GM23338 (cell line): ENCODE data around the gene INO80. TPM values are rescaled to one million over a fixed set of nuclear protein-coding genes. Genes with fewer than 3 reads are reported as not detected.

Experiments used
- ATAC-seq: fragments of 200-7000 bp; cut with Tn5 transposase; 3 replicates; pipeline ENCODE4 v1.9.1; 2020
- DNase-seq: peaks from one replicate; pipeline ENCODE4 v3.0.0-alpha.2; 2015; ENCODE audit warnings: low spot score
- H2AFZ ChIP-seq: fragments of 200-600 bp; sonication (generic); 2 replicates; pipeline ENCODE4 v1.8.0; 2016; ENCODE audit warnings: antibody characterized with exemption, mild to moderate bottlenecking, moderate library complexity
- H3F3A ChIP-seq: fragments of 200-600 bp; sonication (generic); replicated peaks from 2 replicates; pipeline ENCODE4 v1.8.0; 2017; ENCODE audit warnings: antibody characterized with exemption, mixed run types, low read depth
- H3K27ac ChIP-seq: fragments of 200-600 bp; sonication (generic); 2 replicates; pipeline ENCODE4 v1.6.1; 2016; ENCODE audit warnings: low read depth
- H3K27me3 ChIP-seq: fragments of 200-600 bp; sonication (generic); 2 replicates; pipeline ENCODE4 v1.8.0; 2016; ENCODE audit warnings: mild to moderate bottlenecking, mixed run types, moderate library complexity; ENCODE audit not compliant: insufficient read depth
- H3K36me3 ChIP-seq: fragments of 200-600 bp; sonication (generic); 2 replicates; pipeline ENCODE4 v1.8.0; 2016; ENCODE audit warnings: mild to moderate bottlenecking; ENCODE audit not compliant: insufficient read depth
- H3K4me1 ChIP-seq: fragments of 200-600 bp; sonication (generic); 2 replicates; pipeline ENCODE4 v1.8.0; 2016; ENCODE audit warnings: mild to moderate bottlenecking, moderate library complexity; ENCODE audit not compliant: insufficient read depth
- H3K4me2 ChIP-seq: fragments of 200-600 bp; sonication (generic); 2 replicates; pipeline ENCODE4 v1.7.1; 2017; ENCODE audit warnings: mixed run types
- H3K4me3 ChIP-seq: fragments of 200-600 bp; sonication (generic); 2 replicates; pipeline ENCODE4 v1.6.1; 2016; ENCODE audit warnings: mixed run types
- H3K79me2 ChIP-seq: fragments of 200-600 bp; sonication (generic); replicated peaks from 2 replicates; pipeline ENCODE4 v1.8.0; 2017; ENCODE audit warnings: mild to moderate bottlenecking; ENCODE audit not compliant: insufficient read depth
- H3K9me2 ChIP-seq: fragments of 200-600 bp; sonication (generic); 2 replicates; pipeline ENCODE4 v1.8.0; 2017; ENCODE audit not compliant: insufficient read depth
- H4K20me1 ChIP-seq: fragments of 200-600 bp; sonication (generic); replicated peaks from 2 replicates; pipeline ENCODE4 v1.8.0; 2017; ENCODE audit warnings: mild to moderate bottlenecking; ENCODE audit not compliant: insufficient read depth
- H3K27ac Mint-ChIP-seq: 2 replicates; pipeline ENCODE4 v1.8.0; 2020; ENCODE audit warnings: inconsistent platforms, mild to moderate bottlenecking, moderate library complexity, mixed read lengths
- H3K27me3 Mint-ChIP-seq: 3 replicates; pipeline ENCODE4 v1.8.0; 2022; ENCODE audit warnings: low read depth, mild to moderate bottlenecking, moderate library complexity, mixed read lengths, inconsistent platforms; ENCODE audit not compliant: insufficient read depth, poor library complexity
- H3K36me3 Mint-ChIP-seq: 3 replicates; pipeline ENCODE4 v1.8.0; 2021; ENCODE audit warnings: low read depth, mild to moderate bottlenecking, inconsistent platforms, moderate library complexity, mixed read lengths
- H3K4me1 Mint-ChIP-seq: 3 replicates; pipeline ENCODE4 v1.8.0; 2020; ENCODE audit warnings: mild to moderate bottlenecking, inconsistent platforms, mixed read lengths
- H3K4me3 Mint-ChIP-seq: 3 replicates; pipeline ENCODE4 v1.8.0; 2021; ENCODE audit warnings: moderate library complexity, mild to moderate bottlenecking, inconsistent platforms, mixed read lengths
- H3K9me3 Mint-ChIP-seq: 3 replicates; pipeline ENCODE4 v1.8.0; 2020; ENCODE audit warnings: moderate library complexity, mild to moderate bottlenecking, inconsistent platforms, mixed read lengths
- CREB1 ChIP-seq: fragments of 250-450 bp; sonication (Bioruptor Pico); IDR thresholded peaks from 2 replicates; pipeline ENCODE4 v1.5.0; 2020; ENCODE audit warnings: low read depth, mild to moderate bottlenecking, moderate library complexity
- EZH2 ChIP-seq: fragments of 200-600 bp; sonication (generic); IDR thresholded peaks from one replicate; pipeline ENCODE4 v1.8.0; 2017; ENCODE audit warnings: antibody characterized with exemption, mild to moderate bottlenecking, low read depth; ENCODE audit not compliant: unreplicated experiment
- EZH2phosphoT487 ChIP-seq: fragments of 200-600 bp; sonication (generic); IDR thresholded peaks from one replicate; pipeline ENCODE4 v1.8.1; 2018; ENCODE audit warnings: antibody characterized with exemption; ENCODE audit not compliant: unreplicated experiment
- JUNB ChIP-seq: IDR thresholded peaks from one replicate; pipeline ENCODE4 v1.6.1; 2016; ENCODE audit warnings: antibody characterized with exemption; ENCODE audit not compliant: unreplicated experiment
- NANOG ChIP-seq: IDR thresholded peaks from 2 replicates; pipeline ENCODE4 v1.6.1; 2016; ENCODE audit warnings: antibody characterized with exemption, borderline replicate concordance
- POLR2AphosphoS5 ChIP-seq: IDR thresholded peaks from 2 replicates; pipeline ENCODE4 v1.6.1; 2016; ENCODE audit warnings: antibody characterized with exemption, low read depth
- STAT1 ChIP-seq: IDR thresholded peaks from one replicate; pipeline ENCODE4 v1.6.1; 2016; ENCODE audit warnings: antibody characterized with exemption; ENCODE audit not compliant: unreplicated experiment
- ZNF114 ChIP-seq: fragments of 250-450 bp; sonication (Bioruptor Pico); IDR thresholded peaks from 2 replicates; pipeline ENCODE4 v1.5.0; 2020; ENCODE audit warnings: mild to moderate bottlenecking, moderate library complexity
- ZNF331 ChIP-seq: fragments of 250-450 bp; sonication (Bioruptor Pico); IDR thresholded peaks from 2 replicates; pipeline ENCODE4 v1.5.0; 2020; ENCODE audit warnings: low read depth, mild to moderate bottlenecking, moderate library complexity
- polyA plus RNA-seq: library from polyadenylated mRNA; unstranded; fragments of >200 nt; fragmentation: Nextera tagmentation; extraction: Ambion mirVana; gene quantifications from 2 replicates; pipeline ENCODE4 v1.2.1, GENCODE V29; 2016
- total RNA-seq: library from RNA; depleted of rRNA; stranded (reverse); fragments of >200 nt; shearing (Covaris generic); gene quantifications from 2 replicates; pipeline ENCODE4 v1.2.3, GENCODE V29; 2014
- TF ChIP-seq, protein P1 (sequence below), 2 experiments: fragments of 200-600 bp in 1 of 2; sonication (generic) in 1 of 2; conservative IDR thresholded peaks; 2 replicates each; pipeline versions ENCODE4 v1.5.1 to v1.6.1; 2016 to 2017; ENCODE audit warnings: antibody characterized with exemption in 2 of 2, low read depth in 2 of 2, mild to moderate bottlenecking in 2 of 2, moderate library complexity in 1 of 2
- TF ChIP-seq, protein P2 (sequence below): IDR thresholded peaks from 2 replicates; pipeline ENCODE4 v1.6.1; 2016; ENCODE audit warnings: antibody characterized with exemption

The INO80 gene
- total and polyA plus RNA-seq, 2 experiments from 2014 or later, result 6.5 to 24.9 TPM

DNA sequence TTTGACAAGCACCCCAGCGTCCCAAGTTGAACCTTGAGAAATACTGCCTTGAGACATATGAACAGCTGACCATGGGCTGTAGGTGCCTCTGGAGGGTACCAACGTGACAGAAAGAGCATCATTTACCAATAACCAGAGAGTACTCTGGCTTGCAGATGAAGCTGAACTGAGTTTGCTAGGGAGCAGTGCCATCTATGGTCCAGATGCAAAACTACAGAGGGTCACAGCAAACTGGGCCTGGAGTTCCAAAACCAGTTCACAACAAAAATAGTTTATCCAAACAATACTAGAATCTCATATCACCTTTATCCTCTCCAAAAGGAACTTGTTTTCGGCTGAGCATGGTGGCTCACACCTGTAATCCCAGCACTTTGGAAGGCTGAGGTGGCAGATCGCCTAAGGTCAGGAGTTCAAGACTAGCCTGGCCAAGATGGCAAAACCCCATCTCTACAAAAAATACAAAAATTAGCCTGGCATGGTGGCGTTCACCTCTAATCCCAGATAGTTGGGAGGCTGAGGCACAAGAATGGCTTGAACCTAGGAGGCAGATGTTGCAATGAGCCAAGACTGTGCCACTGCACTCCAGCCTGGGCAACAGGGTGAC is 93.5 kb downstream of the INO80 start:
- no peak overlapping the region for H3K27ac Mint-ChIP-seq
- ATAC-seq, result peak; percentile 85

DNA sequence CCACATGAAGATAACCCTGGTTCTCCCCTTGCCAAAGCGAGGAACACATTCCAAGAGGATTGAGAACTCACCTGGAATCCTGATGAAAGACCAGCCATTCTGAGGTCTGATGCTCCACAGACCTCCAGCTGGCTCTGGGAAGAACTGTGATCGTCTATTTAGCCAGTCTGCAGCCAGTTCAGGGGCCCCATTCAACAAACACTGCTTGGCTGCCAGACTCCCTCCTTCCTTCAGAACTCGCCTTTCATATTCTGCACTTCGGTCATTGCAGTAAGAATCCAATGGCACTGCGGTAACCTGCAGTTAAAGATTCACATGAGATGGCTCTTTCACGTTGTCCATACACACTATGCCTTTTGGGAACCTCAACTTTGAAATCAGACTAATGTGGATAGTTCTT is 95.3 kb downstream of the INO80 start:
- H3K27ac Mint-ChIP-seq, result no peak overlapping the region
- ATAC-seq, result no peak
- Histone ChIP-seq H3K4me1 (no peaks in the 10 kb centered on the region), H3K27me3 (no peaks in the 10 kb centered on the region), H2AFZ (no peak overlapping the region), H3K27ac (no peak overlapping the region), H4K20me1 (peaks cover 27% of the 10 kb centered on the region; the same call in 1 of the 2 replicates), H3K79me2 (no peaks in the 10 kb centered on the region), H3K9me2 (no peaks in the 10 kb centered on the region), H3K36me3 (peaks cover 32% of the 10 kb centered on the region), H3K4me2 (no peak overlapping the region), H3K4me3 (no peak overlapping the region), H3F3A (no peaks in the 10 kb centered on the region; the same call in 1 of the 2 replicates)
- H3K9me3 Mint-ChIP-seq, result no peaks in the 10 kb centered on the region
- peaks cover 24% of the 10 kb centered on the region for H3K36me3 Mint-ChIP-seq
- no peak overlapping the region for H3K4me3 Mint-ChIP-seq
- H3K27me3 Mint-ChIP-seq, result no peaks in the 10 kb centered on the region
- no peak for TF ChIP-seq CREB1 (CRISPR knock-in tag)
- TF ChIP-seq NANOG, result no peak
- TF ChIP-seq ZNF114 (CRISPR knock-in tag), result no peak
- TF ChIP-seq, protein P1, sequence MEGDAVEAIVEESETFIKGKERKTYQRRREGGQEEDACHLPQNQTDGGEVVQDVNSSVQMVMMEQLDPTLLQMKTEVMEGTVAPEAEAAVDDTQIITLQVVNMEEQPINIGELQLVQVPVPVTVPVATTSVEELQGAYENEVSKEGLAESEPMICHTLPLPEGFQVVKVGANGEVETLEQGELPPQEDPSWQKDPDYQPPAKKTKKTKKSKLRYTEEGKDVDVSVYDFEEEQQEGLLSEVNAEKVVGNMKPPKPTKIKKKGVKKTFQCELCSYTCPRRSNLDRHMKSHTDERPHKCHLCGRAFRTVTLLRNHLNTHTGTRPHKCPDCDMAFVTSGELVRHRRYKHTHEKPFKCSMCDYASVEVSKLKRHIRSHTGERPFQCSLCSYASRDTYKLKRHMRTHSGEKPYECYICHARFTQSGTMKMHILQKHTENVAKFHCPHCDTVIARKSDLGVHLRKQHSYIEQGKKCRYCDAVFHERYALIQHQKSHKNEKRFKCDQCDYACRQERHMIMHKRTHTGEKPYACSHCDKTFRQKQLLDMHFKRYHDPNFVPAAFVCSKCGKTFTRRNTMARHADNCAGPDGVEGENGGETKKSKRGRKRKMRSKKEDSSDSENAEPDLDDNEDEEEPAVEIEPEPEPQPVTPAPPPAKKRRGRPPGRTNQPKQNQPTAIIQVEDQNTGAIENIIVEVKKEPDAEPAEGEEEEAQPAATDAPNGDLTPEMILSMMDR (conservative IDR thresholded peaks at IDR 0.05; ENCODE audit: low read depth in 2 of 2), result no peak
- TF ChIP-seq ZNF331 (CRISPR knock-in tag), result no peak
- no peak for TF ChIP-seq STAT1
- no peak for TF ChIP-seq POLR2AphosphoS5
- TF ChIP-seq EZH2, result no peak
- TF ChIP-seq, protein P2, sequence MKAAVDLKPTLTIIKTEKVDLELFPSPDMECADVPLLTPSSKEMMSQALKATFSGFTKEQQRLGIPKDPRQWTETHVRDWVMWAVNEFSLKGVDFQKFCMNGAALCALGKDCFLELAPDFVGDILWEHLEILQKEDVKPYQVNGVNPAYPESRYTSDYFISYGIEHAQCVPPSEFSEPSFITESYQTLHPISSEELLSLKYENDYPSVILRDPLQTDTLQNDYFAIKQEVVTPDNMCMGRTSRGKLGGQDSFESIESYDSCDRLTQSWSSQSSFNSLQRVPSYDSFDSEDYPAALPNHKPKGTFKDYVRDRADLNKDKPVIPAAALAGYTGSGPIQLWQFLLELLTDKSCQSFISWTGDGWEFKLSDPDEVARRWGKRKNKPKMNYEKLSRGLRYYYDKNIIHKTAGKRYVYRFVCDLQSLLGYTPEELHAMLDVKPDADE, result no peak
- no peak for TF ChIP-seq EZH2phosphoT487
- no peak for TF ChIP-seq JUNB
- H3K4me1 Mint-ChIP-seq, result no peaks in the 10 kb centered on the region
- no peak for DNase-seq

More for the DNA sequence above, 93.5 kb downstream of the INO80 start:
- Mint-ChIP-seq H3K9me3 (no peaks in the 10 kb centered on the region), H3K27me3 (no peaks in the 10 kb centered on the region), H3K4me1 (no peaks in the 10 kb centered on the region), H3K36me3 (peaks cover 29% of the 10 kb centered on the region), H3K4me3 (no peak overlapping the region)
- no peaks in the 10 kb centered on the region; the same call in 1 of the 2 replicates for H3F3A ChIP-seq
- no peaks in the 10 kb centered on the region for H3K9me2 ChIP-seq
- no peaks in the 10 kb centered on the region for H3K27me3 ChIP-seq
- H2AFZ ChIP-seq, result no peak overlapping the region
- H3K4me3 ChIP-seq, result no peak overlapping the region
- no peaks in the 10 kb centered on the region for H3K79me2 ChIP-seq
- peaks cover 36% of the 10 kb centered on the region for H3K36me3 ChIP-seq
- H3K4me1 ChIP-seq, result no peaks in the 10 kb centered on the region
- TF ChIP-seq EZH2, result no peak
- TF ChIP-seq, protein P1 (conservative IDR thresholded peaks at IDR 0.05; ENCODE audit: low read depth in 2 of 2), result peak; percentile 71 to 84
- peaks cover 30% of the 10 kb centered on the region; the same call in 1 of the 2 replicates for H4K20me1 ChIP-seq
- H3K4me2 ChIP-seq, result no peak overlapping the region
- H3K27ac ChIP-seq, result no peak overlapping the region
- DNase-seq, result peak; percentile 71
